NCI-H2081 treated with DMSO at 0.1 percent for 48 hours (cell line): ENCODE measurements around the gene PATL1.
"Not testable (repeated sequence)": the region's sequence is repeated elsewhere in the genome, so short reads cannot be mapped to it uniquely, and the experiment has no call there.

Experiments used
- DNase-seq: peaks from one replicate; lab custom pipeline; 2025; lab: John Stamatoyannopoulos, UW

Gene PATL1

GRCh38 chr11:59674291-59674690 lies 5.5 kb upstream of the PATL1 start:
- no peak for DNase-seq

DNA sequence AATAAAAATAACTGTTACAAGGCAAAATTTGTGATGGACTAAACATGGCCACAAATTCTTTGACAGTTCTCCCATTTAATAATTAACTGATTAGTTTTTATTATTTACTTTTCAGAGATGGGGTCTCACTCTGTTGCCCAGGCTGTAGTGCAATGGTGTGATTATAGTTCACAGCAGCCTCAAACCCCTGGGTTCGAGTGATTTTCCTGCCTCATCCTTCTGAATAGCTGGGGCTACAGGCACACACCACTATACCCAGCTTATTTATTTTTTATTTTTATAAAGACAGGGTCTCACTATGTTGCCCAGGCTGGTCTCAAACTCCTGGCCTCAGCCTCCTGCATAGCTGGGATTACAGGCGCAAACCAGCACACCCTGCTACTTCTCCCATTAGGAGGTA lies 4.5 kb upstream of the PATL1 start:
- no peak for DNase-seq

- DNase-seq = no peak
Observed at GRCh38 chr11:59671471-59671870, 2.6 kb upstream of the PATL1 start.

- DNase-seq = no peak
Observed at GRCh38 chr11:59669611-59670009, 773 bp upstream of the PATL1 start.

DNA sequence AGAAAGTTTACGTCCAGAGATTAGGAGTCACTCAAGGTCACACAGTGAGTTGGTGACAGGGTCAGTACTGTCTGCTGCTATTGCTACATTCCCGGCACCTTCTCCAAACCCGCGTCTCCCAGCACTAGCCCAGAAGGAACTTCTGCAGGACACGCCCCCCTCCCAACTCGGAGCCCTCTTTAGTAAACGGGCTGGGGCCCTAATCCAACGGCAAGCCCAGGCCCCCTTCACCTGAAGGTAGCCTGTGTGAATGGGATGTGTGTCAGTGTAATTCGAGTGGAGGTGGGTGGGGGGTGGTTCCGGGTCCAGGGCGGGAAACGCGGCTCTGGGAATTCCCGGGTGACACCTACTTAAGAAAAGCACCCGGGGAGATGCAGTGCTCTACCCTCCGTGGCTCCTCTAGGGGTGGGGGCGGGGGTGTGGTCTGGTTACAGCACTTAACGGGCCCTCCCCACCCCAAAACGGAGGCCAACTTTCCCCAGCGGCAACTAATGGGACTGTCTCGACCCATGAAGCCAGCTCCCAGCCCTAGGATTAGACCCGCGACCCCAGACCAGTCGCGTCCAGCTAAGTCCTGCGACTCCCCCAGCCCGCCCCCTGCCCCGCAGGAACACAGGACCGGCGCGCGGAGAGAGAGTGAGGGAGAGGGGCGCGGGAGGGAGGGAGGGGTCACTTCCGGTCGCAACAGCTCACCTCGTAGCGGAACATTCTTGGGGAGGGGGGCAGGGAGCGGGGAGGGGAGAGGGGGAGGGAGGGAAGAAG lies 468 bp downstream of the PATL1 start:
- no peak for DNase-seq

- DNase-seq = no peak
Observed at GRCh38 chr11:59667812-59668187, 1.0 kb downstream of the PATL1 start.

- DNase-seq = no peak
Observed at GRCh38 chr11:59666969-59667368, 1.9 kb downstream of the PATL1 start.

- no peak for DNase-seq
Observed at GRCh38 chr11:59660621-59661020, 8.2 kb downstream of the PATL1 start.

DNA sequence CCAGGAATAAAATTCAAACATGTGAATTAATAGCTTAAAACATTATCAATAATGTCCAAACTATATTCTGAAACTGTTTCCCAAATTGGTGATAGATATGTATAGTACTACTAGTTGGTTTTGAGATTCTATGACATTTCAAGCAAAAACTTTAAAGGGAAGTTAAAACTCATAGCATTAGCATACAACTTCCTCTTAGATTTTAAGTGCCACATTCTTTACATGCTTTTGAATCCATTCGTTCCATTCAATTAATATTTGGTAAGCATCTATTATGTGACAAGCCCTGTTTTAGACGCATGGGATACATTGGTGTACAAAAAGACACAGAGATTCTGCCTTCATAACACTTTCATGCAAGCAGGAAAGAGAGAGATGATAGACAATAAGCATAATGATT lies 8.9 kb downstream of the PATL1 start:
- DNase-seq = no peak

DNA sequence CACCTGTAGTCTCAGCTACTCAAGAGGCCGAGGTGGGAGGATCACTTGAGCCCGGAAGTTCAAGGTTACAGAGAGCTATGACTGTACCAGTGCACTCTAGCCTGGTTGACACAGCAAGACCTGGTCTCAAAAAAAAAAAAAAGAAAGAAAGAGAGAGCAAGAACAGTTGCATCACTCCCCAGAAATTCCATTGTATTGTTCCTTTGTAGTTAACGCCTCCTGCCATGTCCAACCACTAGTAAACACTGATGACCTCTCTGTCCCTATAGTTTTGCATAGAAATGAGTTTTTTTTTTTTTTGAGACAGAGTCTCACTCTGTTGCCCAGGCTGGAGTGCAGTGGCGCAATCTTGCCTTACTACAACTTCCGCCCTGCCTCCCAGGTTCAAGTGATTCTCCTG lies 10.8 kb downstream of the PATL1 start:
- no peak for DNase-seq

DNA sequence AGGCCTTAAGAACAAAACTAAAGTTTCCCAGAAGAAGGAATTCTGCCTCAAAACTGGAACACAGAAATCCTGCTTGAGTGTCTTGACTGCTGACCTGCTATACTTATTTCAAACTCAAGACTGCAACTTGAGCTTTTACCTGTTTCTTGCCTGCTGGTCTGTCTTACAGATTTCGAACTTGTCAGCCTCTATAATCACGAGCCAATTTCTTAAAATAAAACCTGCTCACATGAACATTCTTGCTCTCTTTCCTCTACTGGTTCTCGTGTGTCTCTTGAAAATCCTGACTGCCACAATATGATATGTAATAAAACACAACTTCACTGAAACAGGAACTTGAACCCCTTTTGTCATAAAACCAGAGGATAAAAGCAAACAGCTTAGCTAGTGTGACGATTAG lies 13.9 kb downstream of the PATL1 start:
- DNase-seq = no peak

DNA sequence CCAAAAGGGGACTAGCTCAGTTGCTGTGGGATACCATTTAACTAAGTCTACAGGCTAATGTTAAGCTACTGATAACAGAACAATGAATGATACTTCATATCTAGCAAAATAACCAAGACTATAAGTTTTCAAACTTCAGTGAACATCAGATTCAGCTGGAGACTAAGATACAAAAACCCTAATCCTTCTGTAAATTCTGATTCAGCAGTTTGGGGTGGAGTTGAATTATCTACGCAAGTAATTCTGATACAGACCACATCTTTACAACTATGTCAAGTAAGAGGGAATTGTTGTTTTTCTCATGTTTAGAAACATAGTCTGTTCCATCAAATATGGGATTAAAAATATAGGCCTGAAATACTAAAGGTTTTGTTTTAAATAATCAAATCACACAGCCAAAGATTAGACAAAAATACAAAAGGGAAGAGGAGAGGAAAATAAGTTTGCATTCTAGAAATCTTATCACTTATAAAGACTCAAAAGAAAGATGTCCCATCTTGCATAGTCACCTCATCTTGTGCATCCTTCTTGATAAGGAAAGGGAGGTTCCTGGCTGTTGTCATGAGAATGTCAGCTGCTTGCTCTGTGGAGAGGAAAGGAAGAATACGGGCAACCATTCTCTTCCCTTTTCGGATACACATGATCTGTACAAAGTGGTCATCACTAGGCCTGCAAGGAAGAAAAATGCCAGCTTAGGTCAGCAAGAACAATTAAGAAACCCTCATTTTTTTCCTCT lies 21.4 kb downstream of the PATL1 start:
- DNase-seq = no peak

GRCh38 chr11:59644528-59644927 lies 24.3 kb downstream of the PATL1 start:
- DNase-seq = no peak

- no peak for DNase-seq
Observed at GRCh38 chr11:59643390-59643789, 25.4 kb downstream of the PATL1 start.

GRCh38 chr11:59641156-59641555 lies 27.7 kb downstream of the PATL1 start:
- no peak for DNase-seq

GRCh38 chr11:59630493-59630892 lies 38.3 kb downstream of the PATL1 start:
- DNase-seq = no peak

DNA sequence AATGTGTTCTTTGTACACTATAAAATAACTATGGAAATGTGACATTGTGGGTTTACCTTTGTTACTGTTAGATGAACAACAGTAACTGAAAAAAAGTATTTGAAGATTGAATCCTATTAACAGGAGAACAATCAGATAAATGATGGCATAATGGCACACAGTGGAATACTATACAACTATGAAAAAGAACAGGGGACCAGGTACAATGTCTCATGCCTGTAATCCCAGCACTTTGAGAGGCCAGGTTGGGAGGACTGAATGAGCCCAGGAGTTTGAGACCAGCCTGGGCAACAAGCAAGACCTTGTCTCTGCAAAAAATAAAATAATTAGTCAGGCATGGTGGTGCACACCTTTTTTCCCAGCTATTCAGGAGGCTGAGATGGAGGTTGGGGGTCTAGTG lies 38.8 kb downstream of the PATL1 start:
- DNase-seq = no peak

DNA sequence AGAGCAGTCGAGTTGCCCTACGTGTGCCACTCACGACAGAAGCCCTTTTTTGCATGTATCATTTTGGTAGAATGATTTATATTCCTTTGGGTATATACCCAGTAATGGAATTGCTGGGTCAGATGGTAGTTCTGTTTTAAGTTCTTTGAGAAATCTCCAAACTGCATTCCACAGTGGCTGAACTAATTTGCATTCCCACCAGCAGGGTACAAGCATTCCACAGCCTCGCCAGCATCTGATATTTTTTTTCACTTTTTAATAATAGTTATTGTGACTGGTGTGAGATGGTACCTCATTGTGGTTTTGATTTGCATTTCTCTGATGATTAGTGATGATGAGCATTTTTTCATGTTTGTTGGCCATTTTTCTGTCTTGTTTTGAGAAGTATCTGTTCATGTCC lies 41.9 kb downstream of the PATL1 start:
- not testable (repeated sequence) for DNase-seq

- no peak for DNase-seq
Observed at GRCh38 chr11:59625703-59626102, 43.1 kb downstream of the PATL1 start.

DNA sequence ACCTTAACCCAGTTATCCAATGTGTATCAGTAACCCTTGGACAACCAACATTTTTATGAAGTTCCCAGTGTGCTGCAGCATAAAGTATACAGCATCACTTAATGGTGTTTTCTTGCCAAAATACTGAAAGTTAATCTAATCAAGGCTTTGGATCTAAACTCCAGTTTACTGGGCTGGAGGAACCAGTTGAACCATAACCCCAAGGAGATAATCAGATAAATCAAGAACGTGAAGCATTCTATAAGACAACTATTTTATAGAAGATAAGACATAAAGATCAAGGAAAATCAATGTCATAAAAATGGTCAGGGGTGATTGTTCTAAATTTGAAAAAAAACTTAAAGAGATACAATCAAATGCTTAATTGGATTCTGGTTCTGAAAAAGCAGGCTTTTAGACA lies 51.0 kb downstream of the PATL1 start:
- no peak for DNase-seq

DNA sequence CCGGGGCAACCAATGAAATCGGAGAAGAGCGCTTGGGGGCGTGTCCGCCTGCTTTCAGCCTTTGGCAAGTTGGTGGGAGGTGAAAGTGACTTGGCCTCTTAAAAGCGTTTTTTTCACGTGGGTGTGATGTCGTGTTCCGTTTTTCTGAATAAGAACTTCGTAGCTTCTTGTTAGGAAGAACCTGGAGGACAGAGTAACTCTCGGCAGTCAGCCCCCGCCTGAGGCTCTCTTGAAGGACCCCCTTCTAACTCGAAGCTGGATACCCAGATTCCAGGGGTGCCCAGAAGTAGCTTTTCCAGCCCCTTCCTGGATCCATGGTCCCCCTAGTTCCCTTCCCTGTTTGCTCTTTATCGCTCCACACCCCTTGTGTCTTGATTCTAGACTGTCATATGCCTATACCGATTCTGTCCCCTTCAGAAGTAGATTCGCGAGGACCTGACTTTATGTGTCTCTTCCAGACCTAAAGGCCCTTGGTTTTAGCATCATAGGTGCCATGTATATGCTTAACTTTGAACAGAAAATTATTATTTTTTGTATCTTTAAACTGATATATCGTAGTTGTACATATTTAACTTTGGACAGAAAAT lies 52.3 kb downstream of the PATL1 start:
- no peak for DNase-seq

DNA sequence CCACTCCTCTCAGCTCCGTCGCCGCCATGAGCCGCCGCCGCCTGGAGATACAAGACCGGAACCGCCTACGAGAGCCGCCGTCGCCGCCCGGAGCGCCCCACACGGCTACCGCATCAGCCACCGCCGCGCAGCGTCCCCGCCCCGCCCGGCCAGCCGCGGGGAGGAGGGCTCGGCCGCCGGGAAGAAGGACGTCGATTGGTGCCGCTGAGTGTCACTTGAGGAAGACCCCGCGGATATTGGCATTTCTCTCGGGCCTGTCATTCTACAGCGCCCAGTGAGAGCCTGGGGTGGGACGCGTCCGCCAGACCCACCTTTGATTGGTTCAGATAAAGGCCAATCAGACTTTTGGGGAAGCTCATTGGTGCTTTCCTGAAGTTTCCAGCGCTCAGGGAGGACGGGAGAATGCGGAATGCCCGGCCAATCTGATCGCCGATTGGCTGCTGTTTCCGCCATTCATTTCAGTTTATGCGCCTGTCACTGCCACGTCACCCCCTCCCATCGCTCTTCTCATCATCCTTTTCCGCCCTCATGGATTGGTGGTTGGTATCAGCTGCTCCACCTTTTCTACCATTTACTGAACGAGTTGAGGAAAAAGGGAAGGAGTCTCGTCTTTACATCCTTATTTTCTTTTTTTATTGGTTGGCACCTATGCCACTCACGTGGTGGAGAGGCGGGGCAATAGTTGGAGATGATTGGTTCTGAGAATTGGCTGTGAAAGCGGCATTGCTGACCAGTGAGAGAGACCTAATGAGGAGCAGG lies 53.0 kb downstream of the PATL1 start, which contains the start of gene OSBP:
TSS of gene OSBP (minus strand) at position 138 of the 759 bp plus-strand sequence. CDS start at position 28, 110 bp downstream.
- peak; percentile 99 for DNase-seq
